Measurements from ENCODE around the gene FBLN1.

FBLN1 gene

DNA sequence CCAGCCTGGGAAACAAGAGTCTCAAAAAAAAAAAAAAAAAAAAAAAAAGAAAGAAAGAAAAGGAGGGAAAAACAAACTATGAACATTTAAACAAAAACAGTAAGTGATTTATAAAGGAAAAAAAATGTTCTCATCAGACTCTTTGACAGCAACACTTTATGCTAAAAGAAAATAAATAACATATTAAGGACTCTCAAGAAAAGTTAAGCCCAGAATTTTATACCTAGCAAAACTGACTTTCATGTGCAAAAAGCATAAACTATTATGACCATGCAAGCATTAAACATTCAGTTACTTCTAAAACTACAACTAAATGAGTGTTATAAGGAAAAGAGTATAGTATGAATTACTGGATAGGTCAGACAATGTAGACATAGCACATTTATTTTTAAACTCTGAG, 68.4 kb downstream of the FBLN1 start:
- no peak for DNase-seq (ENCODE audit: low read depth)

DNA sequence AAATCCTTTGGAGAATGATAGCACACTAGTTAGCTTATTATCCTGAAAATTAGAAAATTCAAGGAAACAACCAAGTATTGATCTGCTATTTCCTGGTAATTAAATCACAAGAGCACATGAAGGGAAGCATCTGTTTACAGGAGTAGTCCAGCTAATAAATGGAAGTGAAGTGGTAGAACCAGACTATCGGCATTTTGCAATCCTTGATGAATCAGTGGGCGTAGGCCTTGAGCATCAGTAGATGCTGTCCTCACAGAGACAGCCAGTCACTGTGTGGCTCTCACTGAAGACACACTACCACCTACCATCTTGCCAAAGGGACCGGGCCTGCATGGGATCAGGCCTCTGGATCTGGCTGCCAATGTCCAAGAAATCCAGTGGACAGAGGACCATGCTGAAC, 69.8 kb downstream of the FBLN1 start:
- DNase-seq (ENCODE audit: low read depth) = no peak

DNA sequence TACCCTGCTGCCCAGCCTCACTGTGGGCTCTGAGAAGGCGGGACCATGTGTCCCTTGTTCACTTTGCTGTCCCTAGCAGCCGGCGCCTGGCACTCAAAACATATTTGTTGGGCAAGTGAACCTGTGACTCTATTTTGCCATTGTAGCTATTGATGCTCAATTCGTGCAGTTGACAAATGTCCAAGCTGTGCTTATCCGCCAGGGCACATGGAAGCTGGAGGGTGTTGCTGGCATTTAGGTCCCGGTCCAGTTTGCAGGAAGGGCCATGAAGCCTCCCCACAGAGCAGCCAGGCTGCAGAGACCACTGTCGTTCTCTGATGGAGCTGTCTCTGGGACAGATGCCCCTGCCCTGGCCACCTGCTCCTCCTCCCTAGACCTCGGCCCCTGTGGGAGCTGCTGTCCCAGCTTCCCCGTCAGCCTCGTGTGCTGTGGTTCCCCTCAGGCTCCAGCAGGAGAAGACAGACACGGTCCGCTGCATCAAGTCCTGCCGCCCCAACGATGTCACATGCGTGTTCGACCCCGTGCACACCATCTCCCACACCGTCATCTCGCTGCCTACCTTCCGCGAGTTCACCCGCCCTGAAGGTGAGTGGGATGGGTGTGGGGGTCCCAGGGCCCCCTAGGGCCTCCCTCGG, 71.5 kb downstream of the FBLN1 start:
- DNase-seq (ENCODE audit: low read depth) = no peak

GRCh38 chr22:45575173-45575572, 72.5 kb downstream of the FBLN1 start:
- no peak for DNase-seq (ENCODE audit: low read depth)

DNA sequence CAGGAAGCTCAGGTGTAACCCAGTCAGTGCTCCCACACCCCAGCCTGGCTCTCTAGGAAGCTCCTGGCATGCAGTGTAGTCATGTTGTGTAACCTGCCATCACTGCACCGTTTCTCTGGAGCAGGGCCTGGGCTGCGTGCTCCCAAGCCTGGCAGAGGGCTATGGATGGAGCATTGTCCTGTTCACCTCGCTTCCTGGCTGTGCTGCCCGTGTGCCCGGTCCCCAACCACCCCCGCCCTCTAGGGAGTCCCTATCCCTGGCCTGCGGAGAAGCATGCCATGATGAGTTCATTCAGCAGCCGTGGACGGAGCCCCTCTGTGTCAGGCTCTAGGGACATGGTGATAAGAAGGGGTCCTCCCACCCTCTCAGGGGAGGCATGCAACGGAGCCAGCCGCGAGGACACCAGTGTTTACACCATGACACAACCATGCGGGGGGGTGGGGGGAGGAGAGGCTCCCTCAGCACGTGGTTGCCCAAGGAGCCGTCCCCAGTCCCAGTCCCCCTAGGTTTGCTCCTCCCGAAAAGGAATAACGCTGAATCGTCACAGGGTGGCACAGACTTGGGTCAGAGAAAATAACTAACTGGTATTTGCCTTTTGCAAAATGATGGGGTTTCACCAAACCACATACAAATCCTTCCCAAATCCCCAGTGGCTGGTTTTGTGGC, 73.1 kb downstream of the FBLN1 start:
- no peak for DNase-seq (ENCODE audit: low read depth)

DNA sequence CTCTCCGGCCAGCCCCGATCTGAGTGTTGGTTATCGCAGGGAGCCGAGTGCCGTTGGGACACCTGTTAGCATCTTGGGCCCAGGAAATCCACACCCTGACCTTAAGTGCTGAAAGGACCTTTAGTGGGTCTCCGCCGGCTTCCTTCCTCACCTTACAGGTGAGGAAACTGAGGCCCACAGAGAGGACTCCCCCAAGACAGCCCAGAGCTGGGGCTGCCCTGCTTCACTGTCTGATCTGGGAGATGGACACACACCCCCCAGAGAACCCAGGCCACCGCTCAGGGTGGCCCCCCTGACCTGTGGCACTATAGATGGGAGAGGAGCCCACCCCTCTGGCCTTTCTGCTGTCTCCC, 73.6 kb downstream of the FBLN1 start:
- no peak for DNase-seq (ENCODE audit: low read depth)

DNA sequence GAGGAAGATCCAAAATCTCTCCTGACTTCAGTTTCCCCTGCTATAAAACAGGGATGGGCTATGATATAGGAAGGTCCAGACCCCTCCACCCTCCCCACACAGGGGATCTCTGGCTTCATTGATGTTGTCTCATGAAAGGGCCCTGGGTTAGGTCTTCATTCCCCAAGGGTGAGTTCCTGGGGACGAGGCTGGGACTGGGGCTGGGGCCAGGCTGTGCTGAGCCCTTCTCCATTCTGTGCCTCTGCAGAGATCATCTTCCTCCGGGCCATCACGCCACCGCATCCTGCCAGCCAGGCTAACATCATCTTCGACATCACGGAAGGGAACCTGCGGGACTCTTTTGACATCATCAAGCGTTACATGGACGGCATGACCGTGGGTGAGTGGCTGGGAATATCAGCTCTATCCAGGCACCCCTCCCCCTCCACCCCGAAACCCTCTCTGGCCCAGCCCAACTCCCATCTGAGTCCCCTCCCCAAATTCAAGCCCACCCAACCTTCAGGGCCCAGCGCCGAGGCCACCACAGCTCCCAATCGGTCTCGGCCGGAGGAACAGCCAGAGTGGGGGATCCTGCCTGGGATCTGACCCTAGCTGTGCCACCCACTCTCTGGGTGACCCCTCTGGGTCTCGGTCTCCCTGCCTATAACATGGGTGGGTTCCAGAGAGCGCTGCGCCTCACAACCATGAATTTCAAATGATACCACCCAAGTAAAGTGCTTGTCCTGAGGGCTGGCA, 74.2 kb downstream of the FBLN1 start:
- DNase-seq (ENCODE audit: low read depth) = no peak

- no peak for DNase-seq (ENCODE audit: low read depth)
These were observed 75.3 kb downstream of the FBLN1 start for GRCh38 chr22:45577746-45578523.

- DNase-seq (ENCODE audit: low read depth) = no peak
These were observed 76.0 kb downstream of the FBLN1 start for GRCh38 chr22:45578524-45579147.

- no peak for DNase-seq (ENCODE audit: low read depth)
These were observed 76.6 kb downstream of the FBLN1 start for GRCh38 chr22:45579306-45579705.

GRCh38 chr22:45579806-45580725, 77.4 kb downstream of the FBLN1 start:
- no peak for DNase-seq (ENCODE audit: low read depth)

DNA sequence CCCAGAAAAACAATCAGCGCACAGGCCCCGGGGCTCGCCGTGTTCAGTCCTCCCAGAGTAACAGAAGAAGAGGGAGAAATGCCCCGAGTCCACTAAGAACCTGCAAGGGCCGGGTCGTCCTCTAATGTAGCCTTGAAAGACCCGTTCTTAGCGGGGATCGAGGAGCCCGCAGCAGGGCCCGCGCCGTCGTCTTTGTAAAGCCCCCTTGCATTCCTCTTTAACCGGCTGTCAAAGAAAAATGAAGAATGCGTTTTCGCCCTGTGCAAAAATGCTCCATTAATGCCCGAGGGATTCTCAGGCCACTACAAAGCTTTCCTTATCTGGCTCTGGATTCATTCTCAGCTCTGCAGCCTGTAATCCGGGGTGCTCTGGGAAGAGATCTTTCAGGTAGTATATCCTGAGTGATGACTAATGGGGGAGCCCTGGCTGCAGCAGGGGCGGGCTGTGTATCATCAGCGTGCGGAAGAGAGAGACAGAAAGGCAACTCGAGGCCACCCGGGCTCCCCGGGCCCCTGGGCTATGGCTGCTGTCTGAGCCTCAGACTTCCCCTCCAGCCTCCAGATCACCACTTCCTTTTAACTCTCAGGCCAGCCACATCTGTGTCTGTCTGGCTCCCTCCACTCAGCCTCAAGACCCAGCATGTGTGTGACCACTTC, 78.2 kb downstream of the FBLN1 start:
- no peak for DNase-seq (ENCODE audit: low read depth)

DNA sequence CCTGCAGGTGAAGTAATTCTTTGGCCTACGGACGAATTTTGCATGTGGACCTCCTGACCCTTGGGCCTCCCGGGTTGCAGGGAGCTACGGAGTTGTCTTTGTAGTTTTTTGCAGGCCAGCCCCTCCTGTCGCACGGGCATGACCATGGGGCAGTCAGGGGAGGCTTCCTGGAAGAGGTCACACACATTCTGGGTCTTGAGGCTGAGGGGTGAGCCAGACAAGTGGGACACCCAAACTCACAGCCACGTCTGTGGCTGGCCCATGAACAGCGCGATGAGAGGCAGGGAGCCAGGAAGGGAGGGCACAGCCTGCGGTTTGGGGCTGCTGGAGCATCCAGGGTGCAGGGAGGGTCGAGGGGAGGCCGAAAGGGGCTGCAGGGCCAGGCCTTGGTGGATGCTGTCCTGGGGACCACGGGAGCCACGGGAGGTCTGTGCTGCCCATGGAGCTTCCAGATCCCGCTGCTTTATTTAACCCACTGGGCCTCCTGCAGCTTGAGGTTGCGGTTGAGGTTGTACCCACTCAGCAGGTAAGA, 78.9 kb downstream of the FBLN1 start:
- no peak for DNase-seq (ENCODE audit: low read depth)

- no peak for DNase-seq (ENCODE audit: low read depth)
These were observed 79.7 kb downstream of the FBLN1 start for GRCh38 chr22:45582236-45582954.

DNA sequence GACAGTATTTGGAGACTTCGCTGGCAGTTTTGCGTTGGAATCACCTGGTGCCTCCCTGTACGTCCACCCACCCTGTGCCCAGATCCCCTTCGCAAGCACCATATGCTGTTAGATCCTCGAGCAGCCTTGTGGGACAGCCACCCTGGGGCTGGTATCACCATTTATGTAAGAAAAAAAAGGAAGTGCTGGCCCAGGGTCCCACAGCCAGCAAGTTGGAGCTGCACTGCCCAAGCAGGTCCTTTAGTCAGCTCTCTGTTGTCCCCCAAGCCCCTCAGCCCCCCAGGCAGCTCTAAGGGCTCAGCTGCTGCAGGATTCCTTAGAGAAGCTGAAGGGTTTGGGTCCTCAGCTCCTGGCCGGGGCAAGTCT, 80.3 kb downstream of the FBLN1 start:
- no peak for DNase-seq (ENCODE audit: low read depth)

GRCh38 chr22:45583504-45583903, 80.8 kb downstream of the FBLN1 start:
- DNase-seq (ENCODE audit: low read depth) = no peak

GRCh38 chr22:45584121-45584570, 81.5 kb downstream of the FBLN1 start:
- DNase-seq (ENCODE audit: low read depth) = no peak

GRCh38 chr22:45584621-45585436, 82.1 kb downstream of the FBLN1 start:
- DNase-seq (ENCODE audit: low read depth) = no peak

DNA sequence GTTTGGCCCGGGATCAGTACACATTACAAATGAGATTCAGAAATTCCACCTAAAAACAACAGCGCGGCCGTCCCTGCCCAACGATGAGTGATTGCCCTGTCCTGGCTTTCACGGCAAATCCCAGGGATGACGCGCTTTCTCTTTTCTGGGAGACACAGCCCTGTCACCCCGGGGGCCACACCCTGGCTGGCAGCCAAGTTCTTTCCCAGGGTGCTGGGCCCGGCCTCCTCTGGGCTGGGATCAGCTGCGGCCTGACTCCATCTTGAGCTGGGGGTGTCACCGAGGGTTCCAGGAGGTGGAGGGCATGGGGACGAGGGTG, 82.7 kb downstream of the FBLN1 start:
- DNase-seq (ENCODE audit: low read depth) = no peak

Data from non-pigmented ciliary epithelial cell (primary cell).